GM18907 (cell line): ENCODE results near the gene ZNF627.
"Not testable (repeated sequence)": the region's sequence is repeated elsewhere in the genome, so short reads cannot be mapped to it uniquely, and the experiment has no call there.

Experiments used
- ATAC-seq: cut with Tn5 transposase; IDR thresholded peaks from one replicate; pipeline ENCODE4 v1.9.1; 2021; ENCODE audit warnings: mild to moderate bottlenecking, moderate library complexity; ENCODE audit not compliant: unreplicated experiment

ZNF627 gene

GRCh38 chr19:11573763-11574162 is 23.5 kb upstream of the ZNF627 start:
- ATAC-seq = not testable (repeated sequence)

DNA sequence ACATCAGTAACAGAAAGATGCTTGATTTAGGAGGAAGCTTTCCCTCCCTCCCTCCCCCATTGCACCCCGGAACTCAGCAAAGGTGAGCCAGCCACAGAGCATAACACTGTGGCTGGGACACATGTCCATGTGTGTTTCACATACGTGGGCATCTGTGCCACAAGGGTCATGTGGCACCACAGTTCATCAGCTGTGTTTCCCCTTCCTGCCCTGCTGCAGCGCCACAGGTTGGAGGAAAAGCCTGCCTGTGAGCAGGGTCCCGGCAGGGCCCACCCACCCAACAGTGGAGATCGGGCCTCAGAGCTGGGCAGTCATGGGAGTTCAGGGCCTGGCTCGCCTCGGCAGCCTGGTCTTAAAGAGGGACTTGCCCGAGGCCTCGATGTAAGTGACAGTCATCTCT is 22.6 kb upstream of the ZNF627 start:
- ATAC-seq = no peak

- no peak for ATAC-seq
Measured at GRCh38 chr19:11576227-11576626, 21.1 kb upstream of the ZNF627 start.

- no peak for ATAC-seq
Measured at GRCh38 chr19:11577451-11578257, 19.6 kb upstream of the ZNF627 start, which contains the start of gene ACP5. TSS of gene ACP5 (minus strand) at chr19:11577645. CDS start at chr19:11577317, 328 bp downstream.

- ATAC-seq = no peak
Measured at GRCh38 chr19:11578258-11579142, 18.8 kb upstream of the ZNF627 start.

DNA sequence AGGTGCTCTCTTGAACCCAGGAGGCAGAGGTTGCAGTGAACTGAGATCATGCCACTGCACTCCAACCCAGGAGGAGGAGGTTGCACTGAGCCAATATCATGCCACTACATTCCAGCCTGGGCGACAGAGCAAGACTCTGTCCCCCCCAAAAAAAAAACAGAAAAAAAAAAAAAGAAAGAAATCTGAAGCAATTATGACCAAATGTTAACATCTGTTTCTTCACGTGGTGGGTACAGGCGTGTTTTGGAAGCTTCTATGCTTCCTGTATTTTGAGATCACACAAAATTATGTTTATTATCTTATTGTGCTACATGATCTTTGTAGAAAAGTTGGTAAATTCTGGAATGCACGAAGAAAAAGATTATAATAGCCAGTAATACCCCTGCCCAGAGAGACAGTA is 17.2 kb upstream of the ZNF627 start:
- ATAC-seq = no peak

DNA sequence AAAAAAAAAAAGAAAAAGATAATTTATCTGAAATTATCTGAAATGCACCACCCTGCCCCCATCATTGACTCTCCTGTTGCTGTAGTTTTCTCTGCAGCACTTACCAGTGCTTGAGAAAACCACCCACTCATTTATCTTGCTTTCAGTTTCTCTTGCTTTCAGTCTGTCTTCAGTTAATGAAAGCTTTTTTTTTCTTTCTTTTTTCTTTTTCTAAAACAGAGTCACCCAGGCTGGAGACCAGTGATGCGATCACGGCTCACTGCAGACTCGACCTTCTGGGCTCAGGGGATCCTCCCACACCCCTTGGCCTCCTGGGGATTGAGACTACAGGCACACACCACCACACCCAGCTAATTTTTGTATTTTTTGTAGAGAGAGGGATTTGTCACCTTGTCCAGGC is 15.5 kb upstream of the ZNF627 start:
- ATAC-seq = peak; percentile 73

DNA sequence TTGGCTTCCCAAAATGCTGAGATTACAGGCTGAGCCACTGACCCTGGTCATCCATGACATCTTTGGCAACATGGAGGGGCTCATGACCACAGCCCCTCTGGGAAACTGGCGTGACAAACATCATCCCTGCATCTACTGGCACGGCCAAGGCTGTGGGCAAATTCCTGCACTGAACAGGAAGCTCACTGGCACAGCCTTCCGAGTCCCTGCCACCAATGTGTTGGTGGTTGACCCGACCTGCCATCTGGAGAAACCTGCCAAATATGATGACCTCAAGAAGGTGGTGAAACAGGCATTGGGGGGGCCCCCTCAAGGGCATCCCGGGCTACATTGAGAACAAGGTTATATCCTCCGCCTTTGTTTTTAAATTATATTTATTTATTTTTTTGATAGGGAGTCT is 11.0 kb upstream of the ZNF627 start:
- no peak for ATAC-seq

- no peak for ATAC-seq
Measured at GRCh38 chr19:11587302-11587974, 9.8 kb upstream of the ZNF627 start.

DNA sequence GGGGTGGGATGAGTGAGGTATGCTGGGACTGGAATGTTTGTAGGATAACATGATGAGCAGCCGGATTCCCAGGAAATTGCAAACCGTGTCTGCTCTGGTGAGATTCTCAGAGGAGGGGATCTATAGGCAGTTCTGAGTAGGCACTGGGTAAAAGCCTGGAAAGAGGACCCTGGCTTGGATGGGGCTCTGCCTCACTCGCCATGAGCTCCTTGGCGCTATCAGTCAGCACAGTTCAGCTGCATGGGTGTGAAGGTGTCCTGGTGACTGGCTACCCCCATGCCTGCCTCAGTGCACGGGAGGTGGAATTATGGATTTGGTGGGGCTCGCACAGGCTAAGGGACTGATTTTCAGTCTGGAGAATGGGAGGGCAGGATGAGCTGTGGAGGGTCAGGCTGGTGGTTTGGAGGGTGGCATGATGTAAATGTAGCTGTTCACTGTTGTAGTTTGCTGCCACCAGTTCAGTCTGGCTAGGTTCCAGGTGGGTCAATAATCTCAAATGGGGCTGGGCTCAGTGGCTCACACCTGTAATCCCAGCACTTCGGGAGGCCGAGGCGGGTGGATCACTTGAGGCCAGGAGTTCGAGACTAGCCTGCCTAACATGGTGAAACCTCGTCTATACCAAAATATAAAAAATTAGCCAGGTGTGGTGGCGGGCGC is 9.2 kb upstream of the ZNF627 start:
- ATAC-seq = no peak

- no peak for ATAC-seq
Measured at GRCh38 chr19:11594084-11594483, 3.2 kb upstream of the ZNF627 start.

- no peak for ATAC-seq
Measured at GRCh38 chr19:11596156-11596555, 1.1 kb upstream of the ZNF627 start.

- no peak for ATAC-seq
Measured at GRCh38 chr19:11598103-11598483, 810 bp downstream of the ZNF627 start.

GRCh38 chr19:11598746-11599145 is 1.5 kb downstream of the ZNF627 start:
- ATAC-seq = no peak

DNA sequence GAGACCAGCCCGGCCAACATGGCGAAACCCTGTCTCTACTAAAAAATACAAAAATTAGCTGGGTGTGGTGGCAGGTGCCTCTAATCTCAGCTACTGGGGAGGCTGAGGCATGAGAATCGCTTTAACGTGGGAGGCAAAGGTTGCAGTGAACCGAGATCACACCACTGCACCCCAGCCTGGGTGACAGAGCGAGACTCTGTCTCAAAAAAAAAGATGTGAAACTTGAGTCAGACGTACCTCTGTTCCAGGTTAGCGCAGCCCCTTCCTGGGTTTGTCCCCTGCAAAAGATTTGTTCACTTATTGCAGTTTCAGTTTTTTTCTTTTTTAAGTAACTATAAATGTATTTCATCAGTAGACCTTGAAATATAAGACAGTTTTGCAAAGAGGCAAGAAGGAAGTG is 2.4 kb downstream of the ZNF627 start:
- ATAC-seq = not testable (repeated sequence)

GRCh38 chr19:11606484-11606883 is 9.2 kb downstream of the ZNF627 start:
- no peak for ATAC-seq

DNA sequence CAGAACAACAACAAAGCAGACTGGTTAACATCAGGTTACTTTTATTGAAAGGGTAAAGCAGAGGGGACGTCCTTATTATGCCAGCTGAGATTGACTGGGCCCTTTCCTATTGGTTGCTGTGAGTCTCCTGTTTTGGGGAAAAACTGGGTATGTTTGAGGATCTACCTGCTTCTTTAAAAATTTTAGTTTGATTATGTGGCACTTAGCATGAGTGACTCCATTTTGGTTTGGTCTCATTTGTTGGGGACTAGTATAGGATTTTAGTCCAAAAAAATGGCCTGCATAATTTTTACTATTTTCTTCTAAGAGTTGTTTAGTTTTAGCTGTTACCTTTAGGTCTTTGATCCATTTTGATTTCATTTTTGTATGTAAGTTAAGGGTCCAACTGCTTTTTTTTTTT is 14.4 kb downstream of the ZNF627 start:
- ATAC-seq = no peak

GRCh38 chr19:11612816-11613511 is 15.7 kb downstream of the ZNF627 start:
- no peak for ATAC-seq

DNA sequence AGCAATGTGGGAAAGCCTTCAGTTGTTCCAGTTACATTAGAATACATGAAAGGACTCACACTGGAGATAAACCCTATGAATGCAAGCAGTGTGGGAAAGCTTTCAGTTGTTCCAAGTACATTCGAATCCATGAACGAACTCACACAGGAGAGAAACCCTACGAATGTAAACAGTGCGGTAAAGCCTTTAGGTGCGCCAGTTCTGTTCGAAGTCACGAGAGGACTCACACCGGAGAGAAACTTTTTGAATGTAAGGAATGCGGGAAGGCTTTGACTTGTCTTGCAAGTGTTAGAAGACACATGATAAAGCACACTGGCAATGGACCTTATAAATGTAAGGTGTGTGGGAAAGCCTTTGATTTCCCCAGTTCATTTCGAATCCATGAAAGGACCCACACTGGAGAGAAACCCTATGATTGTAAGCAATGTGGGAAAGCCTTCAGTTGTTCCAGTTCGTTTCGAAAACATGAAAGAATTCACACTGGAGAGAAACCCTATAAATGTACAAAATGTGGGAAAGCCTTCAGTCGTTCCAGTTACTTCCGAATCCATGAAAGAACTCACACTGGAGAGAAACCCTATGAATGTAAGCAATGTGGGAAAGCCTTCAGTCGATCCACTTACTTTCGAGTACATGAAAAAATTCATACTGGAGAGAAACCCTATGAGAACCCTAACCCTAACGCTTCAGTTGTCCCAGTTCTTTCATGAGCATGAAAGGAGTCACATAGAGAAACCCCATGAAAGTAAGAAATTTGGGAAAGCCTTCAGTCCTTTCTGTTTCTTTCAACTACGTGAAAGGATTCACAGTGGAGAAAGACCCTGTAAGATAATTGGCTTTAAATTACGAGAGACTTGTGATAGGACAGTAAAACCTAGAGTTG is 20.1 kb downstream of the ZNF627 start:
- no peak for ATAC-seq
